ENCODE results near the gene TBX1. TPM values are rescaled to one million over a fixed set of nuclear protein-coding genes. Genes with fewer than 3 reads are reported as not detected.
"Not testable (repeated sequence)": the region's sequence is repeated elsewhere in the genome, so short reads cannot be mapped to it uniquely, and the experiment has no call there.

Gene TBX1
- polyA plus RNA-seq, 3 donors = 0.52 to 4.9 (median 1.8) TPM

GRCh38 chr22:19722178-19722981 is 38.2 kb upstream of the TBX1 start:
- WGBS, 3 donors = 68 to 83% (median 80%) methylated on average over 55 to 60 of the region's 60 CpGs
- H3K27ac ChIP-seq (ENCODE audit: low read depth, low read length) = no peak overlapping the region

GRCh38 chr22:19722982-19723231 is 37.7 kb upstream of the TBX1 start:
- no peak overlapping the region for H3K27ac ChIP-seq (ENCODE audit: low read depth, low read length)
- WGBS, 3 donors = 45 to 57% (median 52%) methylated on average over 15 of the region's 15 CpGs

DNA sequence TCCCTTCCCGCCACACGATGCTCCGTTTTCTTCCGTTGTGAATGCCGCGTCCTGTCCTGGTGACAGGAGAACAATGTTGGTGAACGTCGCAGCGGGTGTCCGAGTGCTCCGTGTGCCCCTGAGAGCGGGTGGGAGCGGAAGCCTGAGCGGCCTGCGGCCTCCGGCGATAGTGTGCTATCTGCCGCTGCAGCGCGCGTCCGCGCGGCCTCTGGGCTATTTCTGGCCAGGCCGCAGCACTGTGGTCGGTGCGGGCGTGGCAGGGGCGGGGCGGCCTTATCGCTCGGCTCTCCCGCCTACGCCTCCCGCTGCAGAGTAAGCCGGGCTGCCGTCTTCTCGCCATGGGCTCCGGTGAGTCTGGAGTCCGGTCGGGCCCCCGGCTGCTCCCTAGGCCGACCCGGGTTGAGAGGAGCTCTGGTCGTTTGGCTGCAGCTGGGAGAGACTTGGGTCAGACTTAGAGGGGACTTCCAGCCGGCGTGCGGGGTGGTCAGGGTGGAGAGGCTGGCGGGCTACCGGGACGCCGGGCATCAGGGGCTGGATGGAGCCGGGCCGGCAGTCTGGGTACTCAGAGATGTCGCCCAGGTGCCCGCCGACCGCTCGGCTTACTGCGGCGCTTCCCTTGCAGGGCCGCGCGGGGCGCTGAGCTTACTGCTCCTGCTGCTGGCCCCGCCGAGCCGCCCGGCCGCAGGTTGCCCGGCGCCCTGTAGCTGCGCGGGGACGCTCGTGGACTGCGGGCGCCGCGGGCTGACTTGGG is 37.2 kb upstream of the TBX1 start, which contains the start of gene GP1BB:
GP1BB (plus strand) TSS at position 308 of the 751 bp plus-strand sequence; CDS start at position 339, 31 bp downstream.
- WGBS, 3 donors = 11 to 31% (median 24%) methylated on average over 60 to 80 of the region's 80 CpGs
- no peak within 1 kb of the TSS for H3K27ac ChIP-seq (ENCODE audit: low read depth, low read length)

DNA sequence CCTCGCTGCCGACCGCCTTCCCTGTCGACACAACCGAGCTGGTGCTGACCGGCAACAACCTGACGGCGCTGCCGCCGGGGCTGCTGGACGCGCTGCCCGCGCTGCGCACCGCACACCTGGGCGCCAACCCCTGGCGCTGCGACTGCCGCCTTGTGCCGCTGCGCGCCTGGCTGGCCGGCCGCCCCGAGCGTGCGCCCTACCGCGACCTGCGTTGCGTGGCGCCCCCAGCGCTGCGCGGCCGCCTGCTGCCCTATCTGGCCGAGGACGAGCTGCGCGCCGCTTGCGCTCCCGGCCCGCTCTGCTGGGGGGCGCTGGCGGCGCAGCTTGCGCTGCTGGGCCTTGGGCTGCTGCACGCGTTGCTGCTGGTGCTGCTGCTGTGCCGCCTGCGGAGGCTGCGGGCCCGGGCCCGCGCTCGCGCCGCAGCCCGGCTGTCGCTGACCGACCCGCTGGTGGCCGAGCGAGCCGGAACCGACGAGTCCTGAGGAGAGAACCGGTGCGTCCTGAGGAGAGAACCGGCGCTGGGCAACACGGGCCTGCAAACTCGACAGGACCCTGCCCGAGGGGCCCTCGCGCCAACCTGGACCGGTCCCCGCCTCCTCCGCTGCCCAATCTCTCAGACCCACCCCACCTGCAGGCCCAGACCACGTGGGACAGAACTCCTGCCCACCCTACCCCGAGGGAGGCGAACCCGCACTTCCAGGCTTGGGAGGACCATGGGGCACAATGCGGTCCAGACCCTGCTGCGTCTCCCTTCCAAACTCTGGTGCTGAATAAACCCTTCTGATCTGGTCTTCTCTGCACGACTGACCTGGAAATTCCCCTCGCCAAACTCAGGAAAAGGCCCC is 36.4 kb upstream of the TBX1 start:
- 12 to 33% (median 25%) methylated on average over 74 to 89 of the region's 89 CpGs for WGBS, 3 donors
- no peak overlapping the region for H3K27ac ChIP-seq (ENCODE audit: low read depth, low read length)

DNA sequence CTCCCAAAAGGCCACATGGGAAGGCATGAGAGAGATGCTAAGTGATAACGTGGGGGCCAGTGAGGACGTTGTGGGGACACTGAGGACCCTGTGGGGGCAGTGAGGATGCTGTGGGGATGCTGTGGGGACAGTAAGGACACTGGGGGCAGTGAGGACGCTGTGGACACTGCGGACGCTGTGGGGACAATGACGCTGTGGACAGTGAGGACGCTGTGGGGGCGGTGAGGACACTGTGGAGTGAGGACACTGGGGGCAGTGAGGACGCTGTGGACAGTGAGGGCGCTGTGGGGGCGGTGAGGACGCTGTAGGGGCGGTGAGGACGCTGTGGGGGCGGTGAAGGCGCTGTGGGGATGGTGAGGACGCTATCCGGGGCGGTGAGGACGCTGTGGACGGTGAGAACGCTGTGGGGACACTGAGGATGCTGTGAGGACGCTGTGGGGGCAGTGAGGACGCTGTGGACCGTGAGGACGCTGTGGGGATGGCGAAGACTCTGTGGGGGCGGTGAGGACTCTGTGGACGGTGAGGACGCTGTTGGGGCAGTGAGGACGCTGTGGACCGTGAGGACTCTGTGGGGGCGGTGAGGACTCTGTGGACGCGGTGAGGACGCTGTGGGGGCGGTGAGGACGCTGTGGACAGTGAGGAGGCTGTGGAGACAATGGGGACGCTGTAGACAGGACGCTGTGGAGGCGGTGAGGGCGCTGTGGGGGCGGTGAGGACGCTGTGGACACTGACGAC is 35.5 kb upstream of the TBX1 start:
- H3K27ac ChIP-seq (ENCODE audit: low read depth, low read length) = no peak overlapping the region
- 70 to 75% (median 70%) methylated on average over 45 of the region's 45 CpGs for WGBS, 3 donors

DNA sequence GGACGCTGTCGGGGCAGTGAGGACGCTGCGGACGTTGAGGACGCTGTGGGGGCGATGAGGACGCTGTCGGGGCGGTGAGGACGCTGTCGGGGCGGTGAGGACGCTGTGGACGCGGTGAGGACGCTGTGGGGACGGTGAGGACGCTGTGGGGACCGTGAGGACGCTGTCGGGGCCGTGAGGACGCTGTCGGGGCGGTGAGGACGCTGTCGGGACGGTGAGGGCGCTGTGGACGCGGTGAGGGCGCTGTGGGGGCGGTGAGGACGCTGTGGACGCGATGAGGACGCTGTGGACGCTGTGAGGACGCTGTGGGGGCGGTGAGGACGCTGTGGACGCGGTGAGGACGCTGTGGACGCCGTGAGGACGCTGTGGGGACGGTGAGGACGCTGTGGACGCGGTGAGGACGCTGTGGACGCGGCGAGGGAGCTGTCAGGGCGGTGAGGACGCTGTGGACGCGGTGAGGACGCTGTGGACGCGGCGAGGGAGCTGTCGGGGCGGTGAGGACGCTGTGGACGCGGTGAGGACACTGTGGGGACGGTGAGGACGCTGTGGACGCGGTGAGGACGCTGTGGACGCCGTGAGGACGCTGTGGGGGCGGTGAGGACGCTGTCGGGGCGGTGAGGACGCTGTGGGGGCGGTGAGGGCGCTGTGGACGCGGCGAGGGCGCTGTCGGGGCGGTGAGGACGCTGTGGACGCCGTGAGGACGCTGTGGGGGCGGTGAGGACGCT is 34.4 kb upstream of the TBX1 start:
- WGBS, 3 donors = 77 to 88% (median 80%) methylated on average over 88 to 96 of the region's 96 CpGs
- H3K27ac ChIP-seq (ENCODE audit: low read depth, low read length) = not testable (repeated sequence)

- H3K27ac ChIP-seq (ENCODE audit: low read depth, low read length) = no peak overlapping the region
- 56 to 72% (median 57%) methylated on average over 60 to 61 of the region's 61 CpGs for WGBS, 3 donors
These were observed 33.0 kb upstream of the TBX1 start for GRCh38 chr22:19727310-19728150.

GRCh38 chr22:19728271-19728670 is 32.3 kb upstream of the TBX1 start:
- 59 to 78% (median 74%) methylated on average over 6 of the region's 6 CpGs for WGBS, 3 donors
- H3K27ac ChIP-seq (ENCODE audit: low read depth, low read length) = no peak overlapping the region

- H3K27ac ChIP-seq (ENCODE audit: low read depth, low read length) = no peak overlapping the region
- 80 to 87% (median 85%) methylated on average over 10 of the region's 10 CpGs for WGBS, 3 donors
These were observed 31.7 kb upstream of the TBX1 start for GRCh38 chr22:19728836-19729235.

- WGBS, 3 donors = 81 to 92% (median 81%) methylated on average over 9 of the region's 9 CpGs
These were observed 31.1 kb upstream of the TBX1 start for GRCh38 chr22:19729507-19729906.

DNA sequence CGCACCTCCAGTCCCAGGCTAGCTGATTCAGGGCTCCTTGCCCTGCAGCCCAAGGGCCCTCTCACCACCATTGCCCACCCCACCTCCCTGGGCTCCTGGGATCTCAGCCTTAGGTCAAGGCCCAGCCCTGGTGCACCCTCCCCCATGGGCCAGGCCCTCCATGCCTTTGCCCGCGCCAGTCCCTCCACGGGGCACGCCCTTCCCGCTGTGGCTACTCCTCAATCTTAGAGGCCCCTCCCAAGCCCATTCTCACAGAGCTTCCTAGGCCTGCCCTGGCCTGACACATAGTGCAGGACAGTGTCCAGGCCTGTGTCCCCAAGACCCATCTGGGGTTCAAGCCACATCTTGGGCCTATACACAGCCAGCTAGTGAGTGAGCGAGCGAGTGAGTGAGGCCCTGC is 30.4 kb upstream of the TBX1 start:
- WGBS, 3 donors = 87 to 97% (median 87%) methylated on average over 8 of the region's 8 CpGs
- no peak overlapping the region for H3K27ac ChIP-seq (ENCODE audit: low read depth, low read length)

More at GRCh38 chr22:19729507-19729906, 31.1 kb upstream of the TBX1 start:
- no peak overlapping the region for H3K27ac ChIP-seq (ENCODE audit: low read depth, low read length)

GRCh38 chr22:19730655-19731360 is 29.8 kb upstream of the TBX1 start:
- H3K27ac ChIP-seq (ENCODE audit: low read depth, low read length) = no peak overlapping the region
- 3 to 5% (median 3%) methylated on average over 38 to 48 of the region's 48 CpGs for whole genome bisulfite sequencing, 3 donors

DNA sequence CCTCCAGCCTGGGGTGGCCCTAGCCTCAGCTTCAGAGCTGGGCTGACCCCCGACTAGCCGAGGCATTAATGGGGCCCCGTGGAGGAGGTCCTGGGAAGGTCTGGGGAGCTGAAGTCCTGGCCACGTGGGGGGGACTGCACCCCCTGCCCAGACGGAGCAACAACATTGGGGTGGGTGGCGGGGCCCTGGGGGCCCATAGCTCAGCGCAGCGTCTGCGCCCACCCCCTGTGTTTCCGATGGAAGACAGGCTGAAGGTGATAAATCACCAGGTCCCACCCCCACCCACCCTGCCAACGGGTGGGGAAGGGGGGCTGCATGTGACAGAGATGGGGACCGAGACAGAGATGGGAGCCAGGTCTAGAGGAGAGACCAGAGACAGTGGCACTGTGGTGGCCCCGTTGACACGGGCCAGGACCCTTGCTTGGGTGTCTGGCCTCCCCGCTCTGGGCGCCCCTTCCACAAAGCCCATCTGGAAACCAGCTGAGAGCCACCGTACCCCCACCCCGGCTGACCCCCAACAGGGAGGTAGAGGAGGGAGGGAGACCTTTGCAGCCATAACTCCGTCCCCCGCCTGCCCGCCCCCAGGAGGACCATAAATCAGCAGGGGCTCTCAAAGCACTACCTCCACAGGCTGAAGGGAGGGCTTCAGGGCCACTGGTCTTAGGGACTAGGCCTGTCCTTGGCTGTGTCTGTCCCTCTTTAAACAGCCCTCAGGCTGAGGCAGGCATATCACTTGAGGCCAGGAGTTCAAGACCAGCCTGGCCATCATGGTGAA is 29.0 kb upstream of the TBX1 start:
- no peak overlapping the region for H3K27ac ChIP-seq (ENCODE audit: low read depth, low read length)
- 62 to 70% (median 62%) methylated on average over 20 to 21 of the region's 21 CpGs for WGBS, 3 donors

GRCh38 chr22:19732403-19733113 is 28.0 kb upstream of the TBX1 start:
- no peak overlapping the region for H3K27ac ChIP-seq (ENCODE audit: low read depth, low read length)
- 90 to 91% (median 91%) methylated on average over 10 of the region's 10 CpGs for WGBS, 3 donors

DNA sequence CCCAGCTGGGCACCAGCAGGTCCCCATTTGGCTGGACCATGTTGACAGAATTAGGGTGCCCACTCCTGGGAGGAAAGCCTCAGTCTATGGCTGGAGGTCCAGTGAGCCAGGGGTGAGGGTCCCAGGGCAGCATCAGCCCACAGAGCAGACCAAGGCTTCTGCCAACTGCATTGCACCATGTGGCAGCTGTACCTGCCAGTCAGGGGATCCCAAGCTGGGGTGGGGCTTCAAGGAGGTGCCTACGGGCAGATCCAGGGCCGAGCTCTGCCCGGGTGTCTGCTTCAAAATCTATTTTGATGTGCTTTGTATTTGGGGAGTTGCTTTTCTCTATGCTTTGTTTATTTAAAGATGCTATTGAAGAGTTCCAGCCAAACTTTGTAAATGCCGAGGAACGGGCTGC is 26.8 kb upstream of the TBX1 start:
- no peak overlapping the region for H3K27ac ChIP-seq (ENCODE audit: low read depth, low read length)
- WGBS, 3 donors = 78 to 88% (median 81%) methylated on average over 5 of the region's 5 CpGs

Measured in adipose tissue (tissue), 3 donors.